A549 (cell line): ENCODE results near the gene RNF14. TPM values are rescaled to one million over a fixed set of nuclear protein-coding genes. Genes with fewer than 3 reads are reported as not detected.
A peak's percentile ranks its signal among the peaks of the same experiment; 100 is the strongest.

ENCODE experiments used
- ATAC-seq, 2 experiments: fragments of 200-7000 bp in 1 of 2; fragments of >200 bp in 1 of 2; cut with Nextera tagmentation in 1 of 2; cut with Tn5 transposase in 1 of 2; 3 replicates each; pipeline versions ENCODE4 v1.8.0 to v1.9.1; 2018 to 2020; ENCODE audit warnings: mild to moderate bottlenecking in 1 of 2, moderate library complexity in 1 of 2
- CTCF ChIA-PET: fragments of 300-600 bp; sonication (Branson Sonifier 250); formaldehyde crosslinking; extraction: SDS; loops from one replicate; lab custom pipeline; 2021; ENCODE audit warnings: antibody characterized with exemption, inconsistent platforms; lab: Yijun Ruan, JAX
- POLR2A ChIA-PET: fragments of 350-600 bp; formaldehyde crosslinking; extraction: SDS; loops from one replicate; lab custom pipeline; 2021; ENCODE audit warnings: antibody characterized with exemption, inconsistent platforms; lab: Yijun Ruan, JAX
- DNase-seq, 2 experiments: peaks; one replicate each; pipeline versions ENCODE4 v3.0.0 to v3.0.0-alpha.2; 2011 to 2016; ENCODE audit warnings: low read depth in 1 of 2, low spot score in 1 of 2
- FAIRE-seq: peaks from 2 replicates; lab custom pipeline; 2011; peaks lifted over from hg19 to GRCh38; lab: Jason Lieb, UNC
- H3K27ac ChIP-seq, 2 experiments: fragments of >200 bp; sonication (Bioruptor Twin); formaldehyde crosslinking; 3 replicates each; pipeline ENCODE4 v1.5.1; 2016 to 2017
- H3K4me1 ChIP-seq: fragments of >200 bp; sonication (Bioruptor Twin); formaldehyde crosslinking; 3 replicates; pipeline ENCODE4 v1.6.1; 2016
- H3K4me2 ChIP-seq: fragments of >200 bp; sonication (Bioruptor Twin); formaldehyde crosslinking; 3 replicates; pipeline ENCODE4 v1.6.1; 2016
- H3K4me3 ChIP-seq: fragments of >200 bp; sonication (Bioruptor Twin); formaldehyde crosslinking; 3 replicates; pipeline ENCODE4 v1.5.1; 2016
- H3K9me3 ChIP-seq: fragments of >200 bp; sonication (Bioruptor Twin); formaldehyde crosslinking; 3 replicates; pipeline ENCODE4 v1.6.1; 2016
- CBX8 ChIP-seq: fragments of 200-600 bp; sonication (generic); IDR thresholded peaks from 2 replicates; pipeline ENCODE4 v1.6.1; 2016
- CEBPB ChIP-seq, 2 experiments: fragments of >200 bp in 1 of 2; sonication (Bioruptor Twin) in 1 of 2; formaldehyde crosslinking in 1 of 2; IDR thresholded peaks; 2 replicates each; pipeline ENCODE4 v1.6.1; 2012 to 2016
- CHD2 ChIP-seq: fragments of 150-350 bp; IDR thresholded peaks from 2 replicates; pipeline ENCODE4 v1.6.1; 2014; ENCODE audit warnings: low read length; ENCODE audit not compliant: partially characterized antibody
- CHD4 ChIP-seq: fragments of 200-600 bp; sonication (generic); IDR thresholded peaks from 2 replicates; pipeline ENCODE4 v1.6.1; 2016; ENCODE audit warnings: antibody characterized with exemption, mild to moderate bottlenecking, borderline replicate concordance
- CTCF ChIP-seq: fragments of >200 bp; sonication (Bioruptor Twin); formaldehyde crosslinking; IDR thresholded peaks from 3 replicates; pipeline ENCODE4 v1.5.1; 2016
- E2F6 ChIP-seq: IDR thresholded peaks from 2 replicates; pipeline ENCODE4 v1.6.1; 2012; ENCODE audit warnings: low read depth, borderline replicate concordance
- ELK1 ChIP-seq: fragments of 150-350 bp; IDR thresholded peaks from 2 replicates; pipeline ENCODE4 v1.6.1; 2014; ENCODE audit warnings: low read depth, mild to moderate bottlenecking, low read length
- FOSB ChIP-seq: fragments of 250-450 bp; sonication (Bioruptor Pico); IDR thresholded peaks from 2 replicates; pipeline ENCODE4 v1.5.0; 2020; ENCODE audit warnings: mild to moderate bottlenecking, moderate library complexity
- FOXS1 ChIP-seq: fragments of 250-450 bp; sonication (Bioruptor Pico); IDR thresholded peaks from 2 replicates; pipeline ENCODE4 v1.5.0; 2020; ENCODE audit warnings: mild to moderate bottlenecking, moderate library complexity
- HOXB13 ChIP-seq: fragments of 250-450 bp; sonication (Bioruptor Pico); IDR thresholded peaks from 2 replicates; pipeline ENCODE4 v1.5.0; 2020; ENCODE audit warnings: low read depth, mild to moderate bottlenecking, moderate library complexity
- HOXB5 ChIP-seq: fragments of 250-450 bp; sonication (Bioruptor Pico); IDR thresholded peaks from 2 replicates; pipeline ENCODE4 v1.5.0; 2020; ENCODE audit warnings: mild to moderate bottlenecking, moderate library complexity
- JUNB ChIP-seq: fragments of >200 bp; sonication (Bioruptor Twin); formaldehyde crosslinking; IDR thresholded peaks from 2 replicates; pipeline ENCODE4 v1.6.1; 2016
- MYC ChIP-seq: IDR thresholded peaks from 2 replicates; pipeline ENCODE4 v1.6.1; 2012; ENCODE audit warnings: mild to moderate bottlenecking, inconsistent platforms, low read length, improper control_type of control experiment, borderline replicate concordance
- NPAS2 ChIP-seq: fragments of 250-450 bp; sonication (Bioruptor Pico); IDR thresholded peaks from 2 replicates; pipeline ENCODE4 v1.8.0; 2022; ENCODE audit warnings: mild to moderate bottlenecking, moderate library complexity, borderline replicate concordance
- SREBF2 ChIP-seq: fragments of 450-650 bp; IDR thresholded peaks from 2 replicates; pipeline ENCODE4 v1.6.1; 2014; ENCODE audit warnings: mild to moderate bottlenecking, moderate library complexity
- TFCP2L1 ChIP-seq: fragments of 250-450 bp; sonication (Bioruptor Pico); IDR thresholded peaks from 2 replicates; pipeline ENCODE4 v1.5.0; 2021; ENCODE audit warnings: mild to moderate bottlenecking
- ZC3H11A ChIP-seq: fragments of 450-650 bp; IDR thresholded peaks from 2 replicates; pipeline ENCODE4 v1.6.1; 2014; ENCODE audit warnings: antibody characterized with exemption, mild to moderate bottlenecking
- ZFP36 ChIP-seq: fragments of 450-650 bp; IDR thresholded peaks from 2 replicates; pipeline ENCODE4 v1.6.1; 2014; ENCODE audit warnings: borderline replicate concordance; ENCODE audit not compliant: partially characterized antibody
- WGBS: methylation state at CpG from one replicate; pipeline ENCODE4 v1.1.6; 2017; ENCODE audit errors: missing lambda C conversion rate; 5-methylcytosine and 5-hydroxymethylcytosine counted together
- polyA plus RNA-seq, 4 experiments: library from polyadenylated mRNA; depleted of rRNA in 3 of 4; stranded (reverse); fragments of >200 nt; fragmentation: RNase III in 1 of 4; extraction: RNeasy Plus Mini Kit Qiagen cat#74134 plus additional on column Dnase treatment in 1 of 4; gene quantifications; 2 replicates in 3 of 4; 3 replicates in 1 of 4; pipeline ENCODE4 v1.2.3, GENCODE V29; 2011 to 2017
- TF ChIP-seq, protein P1 (sequence below): IDR thresholded peaks from 2 replicates; pipeline ENCODE4 v1.6.1; 2012
- TF ChIP-seq, protein P2 (sequence below): fragments of 200-600 bp; sonication (generic); IDR thresholded peaks from 2 replicates; pipeline ENCODE4 v1.6.1; 2016; ENCODE audit warnings: antibody characterized with exemption, mild to moderate bottlenecking, moderate library complexity

The RNF14 gene
- polyA plus RNA-seq, 2 of the 4 experiments (the other 2 are of a cell fraction): 43.2 to 47.4 TPM

GRCh38 chr5:141978389-141978788 lies 9.5 kb downstream of the RNF14 start:
- no peak overlapping the region for H3K27ac ChIP-seq
- DNase-seq (no peak), FAIRE-seq (no peak), ATAC-seq (no peak)
- H3K4me2 ChIP-seq: no peak overlapping the region
- TF ChIP-seq E2F6: no peak
- TF ChIP-seq CBX8: no peak
- TF ChIP-seq MYC: no peak
- no peak for TF ChIP-seq FOXS1 (CRISPR knock-in tag)
- TF ChIP-seq HOXB5 (CRISPR knock-in tag): no peak
- TF ChIP-seq, protein P1, sequence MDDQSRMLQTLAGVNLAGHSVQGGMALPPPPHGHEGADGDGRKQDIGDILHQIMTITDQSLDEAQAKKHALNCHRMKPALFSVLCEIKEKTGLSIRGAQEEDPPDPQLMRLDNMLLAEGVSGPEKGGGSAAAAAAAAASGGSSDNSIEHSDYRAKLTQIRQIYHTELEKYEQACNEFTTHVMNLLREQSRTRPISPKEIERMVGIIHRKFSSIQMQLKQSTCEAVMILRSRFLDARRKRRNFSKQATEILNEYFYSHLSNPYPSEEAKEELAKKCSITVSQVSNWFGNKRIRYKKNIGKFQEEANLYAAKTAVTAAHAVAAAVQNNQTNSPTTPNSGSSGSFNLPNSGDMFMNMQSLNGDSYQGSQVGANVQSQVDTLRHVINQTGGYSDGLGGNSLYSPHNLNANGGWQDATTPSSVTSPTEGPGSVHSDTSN: no peak
- TF ChIP-seq CHD4: no peak
- no peak for TF ChIP-seq ZFP36
- TF ChIP-seq TFCP2L1 (CRISPR knock-in tag): no peak
- TF ChIP-seq CEBPB (IDR thresholded peaks at IDR 0.05): no peak
- TF ChIP-seq HOXB13 (CRISPR knock-in tag): no peak
- no peak for TF ChIP-seq JUNB
- no peak for TF ChIP-seq CTCF
- TF ChIP-seq CHD2: no peak
- no peak for TF ChIP-seq NPAS2
- no peak for TF ChIP-seq FOSB (CRISPR knock-in tag)
- TF ChIP-seq SREBF2: no peak
- TF ChIP-seq ZC3H11A: no peak
- POLR2A ChIA-PET: no interaction called here
- H3K9me3 ChIP-seq: no peaks in the 10 kb centered on the region
- CTCF ChIA-PET: interaction anchor here (0.9 to 2.8 kb wide), 9 partner anchors 10 to 571 kb away, joined by 3 to 23 read pairs (median 5); partner anchors contain the start of gene RNF14
- H3K4me1 ChIP-seq: peaks cover 9% of the 10 kb centered on the region; the same call in 2 of the 3 replicates
- H3K4me3 ChIP-seq: no peak overlapping the region

DNA sequence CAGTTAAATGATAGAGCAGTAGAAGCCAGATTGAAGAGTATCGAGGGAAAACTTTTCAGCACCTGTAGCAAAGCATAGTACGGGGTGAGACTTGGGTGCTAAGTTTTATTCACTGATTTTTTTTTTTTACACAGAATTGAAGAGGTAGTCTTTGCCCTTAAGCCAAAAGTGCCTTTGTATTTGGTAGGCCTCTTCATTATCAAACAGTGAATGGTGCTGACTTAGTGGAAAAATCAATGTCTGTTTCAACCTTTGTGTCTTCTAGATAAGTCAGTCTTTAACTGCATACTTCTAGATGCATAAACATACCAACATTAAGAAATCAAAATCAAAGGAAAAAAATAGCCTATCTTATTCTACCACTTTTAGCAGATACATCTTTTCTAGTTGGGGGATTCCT lies 13.7 kb downstream of the RNF14 start:
- no peak overlapping the region for H3K27ac ChIP-seq
- H3K4me1 ChIP-seq: no peaks in the 10 kb centered on the region
- 90% methylated on average over 2 of the region's 2 CpGs for WGBS
- ATAC-seq: no peak
- ChIA-PET POLR2A (no interaction called here), CTCF (interaction anchor here (0.6 kb wide), 1 partner anchor 42 kb away, joined by 3 read pairs; no protein-coding TSS in a partner anchor)
- FAIRE-seq: peak; percentile 46
- DNase-seq: no peak
- TF ChIP-seq, protein P2, sequence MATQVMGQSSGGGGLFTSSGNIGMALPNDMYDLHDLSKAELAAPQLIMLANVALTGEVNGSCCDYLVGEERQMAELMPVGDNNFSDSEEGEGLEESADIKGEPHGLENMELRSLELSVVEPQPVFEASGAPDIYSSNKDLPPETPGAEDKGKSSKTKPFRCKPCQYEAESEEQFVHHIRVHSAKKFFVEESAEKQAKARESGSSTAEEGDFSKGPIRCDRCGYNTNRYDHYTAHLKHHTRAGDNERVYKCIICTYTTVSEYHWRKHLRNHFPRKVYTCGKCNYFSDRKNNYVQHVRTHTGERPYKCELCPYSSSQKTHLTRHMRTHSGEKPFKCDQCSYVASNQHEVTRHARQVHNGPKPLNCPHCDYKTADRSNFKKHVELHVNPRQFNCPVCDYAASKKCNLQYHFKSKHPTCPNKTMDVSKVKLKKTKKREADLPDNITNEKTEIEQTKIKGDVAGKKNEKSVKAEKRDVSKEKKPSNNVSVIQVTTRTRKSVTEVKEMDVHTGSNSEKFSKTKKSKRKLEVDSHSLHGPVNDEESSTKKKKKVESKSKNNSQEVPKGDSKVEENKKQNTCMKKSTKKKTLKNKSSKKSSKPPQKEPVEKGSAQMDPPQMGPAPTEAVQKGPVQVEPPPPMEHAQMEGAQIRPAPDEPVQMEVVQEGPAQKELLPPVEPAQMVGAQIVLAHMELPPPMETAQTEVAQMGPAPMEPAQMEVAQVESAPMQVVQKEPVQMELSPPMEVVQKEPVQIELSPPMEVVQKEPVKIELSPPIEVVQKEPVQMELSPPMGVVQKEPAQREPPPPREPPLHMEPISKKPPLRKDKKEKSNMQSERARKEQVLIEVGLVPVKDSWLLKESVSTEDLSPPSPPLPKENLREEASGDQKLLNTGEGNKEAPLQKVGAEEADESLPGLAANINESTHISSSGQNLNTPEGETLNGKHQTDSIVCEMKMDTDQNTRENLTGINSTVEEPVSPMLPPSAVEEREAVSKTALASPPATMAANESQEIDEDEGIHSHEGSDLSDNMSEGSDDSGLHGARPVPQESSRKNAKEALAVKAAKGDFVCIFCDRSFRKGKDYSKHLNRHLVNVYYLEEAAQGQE: no peak
- TF ChIP-seq ELK1 (no peak), CTCF (no peak)
- H3K4me2 ChIP-seq: no peak overlapping the region
- no peak overlapping the region for H3K4me3 ChIP-seq
- no peaks in the 10 kb centered on the region for H3K9me3 ChIP-seq
